Measurements from ENCODE around the gene ITGB3BP.

DNA sequence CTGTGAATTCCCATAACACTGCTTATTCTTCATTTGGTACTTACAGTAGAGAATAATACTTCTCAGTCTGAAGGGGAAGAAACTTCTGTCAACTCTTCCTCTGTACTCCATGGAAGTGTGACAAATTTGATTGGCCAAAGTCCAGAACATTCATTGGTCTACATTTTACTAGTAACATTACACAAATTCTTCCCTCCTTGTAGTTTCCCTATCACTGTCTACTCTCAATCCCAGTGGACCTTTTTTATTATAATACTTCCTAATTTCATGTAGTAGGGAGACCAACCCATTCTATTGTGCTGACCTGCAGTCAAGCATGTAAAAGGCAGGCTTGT is 80.9 kb downstream of the ITGB3BP start:
- TF ChIP-seq, protein P1, sequence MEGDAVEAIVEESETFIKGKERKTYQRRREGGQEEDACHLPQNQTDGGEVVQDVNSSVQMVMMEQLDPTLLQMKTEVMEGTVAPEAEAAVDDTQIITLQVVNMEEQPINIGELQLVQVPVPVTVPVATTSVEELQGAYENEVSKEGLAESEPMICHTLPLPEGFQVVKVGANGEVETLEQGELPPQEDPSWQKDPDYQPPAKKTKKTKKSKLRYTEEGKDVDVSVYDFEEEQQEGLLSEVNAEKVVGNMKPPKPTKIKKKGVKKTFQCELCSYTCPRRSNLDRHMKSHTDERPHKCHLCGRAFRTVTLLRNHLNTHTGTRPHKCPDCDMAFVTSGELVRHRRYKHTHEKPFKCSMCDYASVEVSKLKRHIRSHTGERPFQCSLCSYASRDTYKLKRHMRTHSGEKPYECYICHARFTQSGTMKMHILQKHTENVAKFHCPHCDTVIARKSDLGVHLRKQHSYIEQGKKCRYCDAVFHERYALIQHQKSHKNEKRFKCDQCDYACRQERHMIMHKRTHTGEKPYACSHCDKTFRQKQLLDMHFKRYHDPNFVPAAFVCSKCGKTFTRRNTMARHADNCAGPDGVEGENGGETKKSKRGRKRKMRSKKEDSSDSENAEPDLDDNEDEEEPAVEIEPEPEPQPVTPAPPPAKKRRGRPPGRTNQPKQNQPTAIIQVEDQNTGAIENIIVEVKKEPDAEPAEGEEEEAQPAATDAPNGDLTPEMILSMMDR (IDR thresholded peaks at IDR 0.05; ENCODE audit: low read depth, low read length, missing input control): no peak
- TF ChIP-seq TAF1 (conservative IDR thresholded peaks at IDR 0.05) (no peak), RAD21 (IDR thresholded peaks at IDR 0.05) (no peak), HNF4G (IDR thresholded peaks at IDR 0.05) (no peak), FOXA1 (IDR thresholded peaks at IDR 0.05) (no peak), RXRA (IDR thresholded peaks at IDR 0.05) (no peak), JUND (IDR thresholded peaks at IDR 0.05) (no peak), YY1 (IDR thresholded peaks at IDR 0.05) (no peak)
- TF ChIP-seq, protein P2, sequence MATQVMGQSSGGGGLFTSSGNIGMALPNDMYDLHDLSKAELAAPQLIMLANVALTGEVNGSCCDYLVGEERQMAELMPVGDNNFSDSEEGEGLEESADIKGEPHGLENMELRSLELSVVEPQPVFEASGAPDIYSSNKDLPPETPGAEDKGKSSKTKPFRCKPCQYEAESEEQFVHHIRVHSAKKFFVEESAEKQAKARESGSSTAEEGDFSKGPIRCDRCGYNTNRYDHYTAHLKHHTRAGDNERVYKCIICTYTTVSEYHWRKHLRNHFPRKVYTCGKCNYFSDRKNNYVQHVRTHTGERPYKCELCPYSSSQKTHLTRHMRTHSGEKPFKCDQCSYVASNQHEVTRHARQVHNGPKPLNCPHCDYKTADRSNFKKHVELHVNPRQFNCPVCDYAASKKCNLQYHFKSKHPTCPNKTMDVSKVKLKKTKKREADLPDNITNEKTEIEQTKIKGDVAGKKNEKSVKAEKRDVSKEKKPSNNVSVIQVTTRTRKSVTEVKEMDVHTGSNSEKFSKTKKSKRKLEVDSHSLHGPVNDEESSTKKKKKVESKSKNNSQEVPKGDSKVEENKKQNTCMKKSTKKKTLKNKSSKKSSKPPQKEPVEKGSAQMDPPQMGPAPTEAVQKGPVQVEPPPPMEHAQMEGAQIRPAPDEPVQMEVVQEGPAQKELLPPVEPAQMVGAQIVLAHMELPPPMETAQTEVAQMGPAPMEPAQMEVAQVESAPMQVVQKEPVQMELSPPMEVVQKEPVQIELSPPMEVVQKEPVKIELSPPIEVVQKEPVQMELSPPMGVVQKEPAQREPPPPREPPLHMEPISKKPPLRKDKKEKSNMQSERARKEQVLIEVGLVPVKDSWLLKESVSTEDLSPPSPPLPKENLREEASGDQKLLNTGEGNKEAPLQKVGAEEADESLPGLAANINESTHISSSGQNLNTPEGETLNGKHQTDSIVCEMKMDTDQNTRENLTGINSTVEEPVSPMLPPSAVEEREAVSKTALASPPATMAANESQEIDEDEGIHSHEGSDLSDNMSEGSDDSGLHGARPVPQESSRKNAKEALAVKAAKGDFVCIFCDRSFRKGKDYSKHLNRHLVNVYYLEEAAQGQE (IDR thresholded peaks at IDR 0.05): no peak
- TF ChIP-seq, protein P3, sequence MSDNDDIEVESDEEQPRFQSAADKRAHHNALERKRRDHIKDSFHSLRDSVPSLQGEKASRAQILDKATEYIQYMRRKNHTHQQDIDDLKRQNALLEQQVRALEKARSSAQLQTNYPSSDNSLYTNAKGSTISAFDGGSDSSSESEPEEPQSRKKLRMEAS (IDR thresholded peaks at IDR 0.05): no peak

Measured in liver (tissue), 3 donors.